ENCODE results near the gene ALDH1B1.

Gene ALDH1B1

DNA sequence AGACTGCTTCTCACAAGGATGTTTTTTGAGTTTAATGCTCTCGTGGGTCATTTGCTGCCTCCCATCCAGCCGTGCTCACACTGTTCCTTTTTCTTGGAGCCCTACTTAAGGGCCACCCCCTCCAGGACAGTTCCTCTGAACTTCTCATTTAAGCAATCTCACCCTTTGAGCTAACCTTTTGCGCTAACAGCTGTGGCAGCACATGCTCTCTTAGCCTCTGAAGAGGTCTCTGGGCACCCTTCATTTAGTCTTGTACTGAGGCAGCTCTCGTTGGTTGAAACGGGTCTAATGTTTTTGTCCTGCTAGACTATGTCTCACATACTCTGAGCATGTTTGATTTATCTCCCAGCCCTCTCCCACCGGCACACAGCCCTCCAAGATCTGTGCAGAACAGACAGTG, 11.8 kb downstream of the ALDH1B1 start:
- Histone ChIP-seq H3K9me3 (no peaks in the 10 kb centered on the region), H3K4me3 (ENCODE audit: low read depth, low read length) (no peak overlapping the region), H3K27me3 (no peaks in the 10 kb centered on the region), H3K4me1 (no peaks in the 10 kb centered on the region), H3K36me3 (peaks cover 9% of the 10 kb centered on the region)
- DNase-seq, result no peak
- TF ChIP-seq, protein P1, sequence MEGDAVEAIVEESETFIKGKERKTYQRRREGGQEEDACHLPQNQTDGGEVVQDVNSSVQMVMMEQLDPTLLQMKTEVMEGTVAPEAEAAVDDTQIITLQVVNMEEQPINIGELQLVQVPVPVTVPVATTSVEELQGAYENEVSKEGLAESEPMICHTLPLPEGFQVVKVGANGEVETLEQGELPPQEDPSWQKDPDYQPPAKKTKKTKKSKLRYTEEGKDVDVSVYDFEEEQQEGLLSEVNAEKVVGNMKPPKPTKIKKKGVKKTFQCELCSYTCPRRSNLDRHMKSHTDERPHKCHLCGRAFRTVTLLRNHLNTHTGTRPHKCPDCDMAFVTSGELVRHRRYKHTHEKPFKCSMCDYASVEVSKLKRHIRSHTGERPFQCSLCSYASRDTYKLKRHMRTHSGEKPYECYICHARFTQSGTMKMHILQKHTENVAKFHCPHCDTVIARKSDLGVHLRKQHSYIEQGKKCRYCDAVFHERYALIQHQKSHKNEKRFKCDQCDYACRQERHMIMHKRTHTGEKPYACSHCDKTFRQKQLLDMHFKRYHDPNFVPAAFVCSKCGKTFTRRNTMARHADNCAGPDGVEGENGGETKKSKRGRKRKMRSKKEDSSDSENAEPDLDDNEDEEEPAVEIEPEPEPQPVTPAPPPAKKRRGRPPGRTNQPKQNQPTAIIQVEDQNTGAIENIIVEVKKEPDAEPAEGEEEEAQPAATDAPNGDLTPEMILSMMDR (IDR thresholded peaks at IDR 0.05; ENCODE audit: low read depth, low read length), result no peak

- Histone ChIP-seq H3K27me3 (no peaks in the 10 kb centered on the region), H3K36me3 (peaks cover 13% of the 10 kb centered on the region), H3K4me3 (ENCODE audit: low read depth, low read length) (no peak overlapping the region), H3K9me3 (no peaks in the 10 kb centered on the region), H3K4me1 (no peaks in the 10 kb centered on the region)
- no peak for DNase-seq
- TF ChIP-seq, protein P1 (IDR thresholded peaks at IDR 0.05; ENCODE audit: low read depth, low read length), result no peak
These were observed 13.3 kb downstream of the ALDH1B1 start for GRCh38 chr9:38405785-38406184.

GRCh38 chr9:38406476-38407186, 14.1 kb downstream of the ALDH1B1 start:
- no peaks in the 10 kb centered on the region for H3K9me3 ChIP-seq
- TF ChIP-seq, protein P1 (IDR thresholded peaks at IDR 0.05; ENCODE audit: low read depth, low read length), result no peak
- peaks cover 20% of the 10 kb centered on the region for H3K36me3 ChIP-seq
- no peak overlapping the region for H3K4me3 ChIP-seq (ENCODE audit: low read depth, low read length)
- no peaks in the 10 kb centered on the region for H3K4me1 ChIP-seq
- DNase-seq, result no peak
- H3K27me3 ChIP-seq, result no peaks in the 10 kb centered on the region

- DNase-seq, result no peak
- H3K27me3 ChIP-seq, result no peaks in the 10 kb centered on the region
- TF ChIP-seq, protein P1 (IDR thresholded peaks at IDR 0.05; ENCODE audit: low read depth, low read length), result no peak
- no peak overlapping the region for H3K4me3 ChIP-seq (ENCODE audit: low read depth, low read length)
- H3K4me1 ChIP-seq, result no peaks in the 10 kb centered on the region
- no peaks in the 10 kb centered on the region for H3K9me3 ChIP-seq
- H3K36me3 ChIP-seq, result peaks cover 40% of the 10 kb centered on the region
These were observed 16.2 kb downstream of the ALDH1B1 start for GRCh38 chr9:38408719-38409118.

DNA sequence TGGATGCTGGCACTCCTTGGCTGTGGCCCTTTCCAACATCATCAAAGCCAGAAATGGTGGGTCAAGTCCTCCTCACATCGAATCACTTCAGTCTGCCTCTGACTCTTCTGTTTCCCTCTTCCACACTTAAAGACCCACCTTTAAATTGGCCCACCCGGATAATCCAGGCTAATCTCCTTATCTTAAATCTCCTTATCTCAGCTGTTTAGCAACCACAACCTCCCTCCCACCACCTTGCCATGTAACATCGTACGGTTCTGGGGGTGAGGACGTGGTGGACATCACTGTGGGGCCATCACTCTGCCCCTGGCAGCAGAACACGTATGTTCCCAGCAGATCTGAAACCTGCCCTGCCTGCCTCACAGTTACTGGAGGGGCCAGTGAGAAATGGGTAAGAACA, 20.2 kb downstream of the ALDH1B1 start:
- TF ChIP-seq, protein P1 (IDR thresholded peaks at IDR 0.05; ENCODE audit: low read depth, low read length), result no peak
- no peaks in the 10 kb centered on the region for H3K9me3 ChIP-seq
- H3K4me3 ChIP-seq (ENCODE audit: low read depth, low read length), result no peak overlapping the region
- H3K4me1 ChIP-seq, result no peaks in the 10 kb centered on the region
- H3K27me3 ChIP-seq, result no peaks in the 10 kb centered on the region
- peaks cover 43% of the 10 kb centered on the region for H3K36me3 ChIP-seq
- no peak for DNase-seq

DNA sequence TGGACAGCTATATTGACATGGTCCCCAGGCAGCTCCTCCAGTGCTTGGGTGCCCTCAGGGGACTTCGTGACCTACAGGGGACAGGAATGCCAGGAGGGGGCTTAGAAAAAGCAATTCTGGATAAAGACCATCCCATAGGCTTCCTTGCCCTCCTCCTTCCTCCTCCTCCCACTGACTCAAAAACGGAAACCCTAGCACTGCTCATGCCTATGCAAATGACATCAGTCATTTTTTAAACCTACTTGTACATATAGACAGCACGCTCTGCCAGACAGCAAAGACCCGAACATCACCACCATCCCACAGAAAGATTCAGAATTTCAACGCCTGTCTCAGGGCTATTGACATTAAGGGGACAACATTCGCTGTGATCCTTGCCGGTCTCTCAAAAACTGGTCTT, 20.8 kb downstream of the ALDH1B1 start:
- Histone ChIP-seq H3K4me1 (no peaks in the 10 kb centered on the region), H3K9me3 (no peaks in the 10 kb centered on the region), H3K4me3 (ENCODE audit: low read depth, low read length) (no peak overlapping the region), H3K36me3 (peaks cover 48% of the 10 kb centered on the region), H3K27me3 (no peaks in the 10 kb centered on the region)
- DNase-seq, result no peak
- TF ChIP-seq, protein P1 (IDR thresholded peaks at IDR 0.05; ENCODE audit: low read depth, low read length), result no peak

All from BE2C (cell line).